H9 (cell line): ENCODE results near the gene BBIP1. TPM values are rescaled to one million over a fixed set of nuclear protein-coding genes. Genes with fewer than 3 reads are reported as not detected.

Experiments
- DNase-seq: peaks from one replicate; pipeline ENCODE4 v3.0.0-alpha.2; 2017
- H2AFZ ChIP-seq: one replicate; pipeline ENCODE4 v1.6.1; 2013; ENCODE audit warnings: mild to moderate bottlenecking, low read length, control low read depth, moderate library complexity
- H2AK5ac ChIP-seq: 2 replicates; pipeline ENCODE4 v1.6.1; 2013; ENCODE audit warnings: low read length, control low read depth, mixed read lengths; ENCODE audit not compliant: insufficient read length
- H2BK120ac ChIP-seq: one replicate; pipeline ENCODE4 v1.6.1; 2013; ENCODE audit warnings: low read depth, mild to moderate bottlenecking, low read length, control low read depth, inconsistent platforms; ENCODE audit not compliant: poor library complexity, severe bottlenecking
- H2BK12ac ChIP-seq: 2 replicates; pipeline ENCODE4 v1.6.1; 2013; ENCODE audit warnings: low read length, control low read depth, mixed read lengths, low read depth; ENCODE audit not compliant: insufficient read length
- H2BK15ac ChIP-seq: 2 replicates; pipeline ENCODE4 v1.6.1; 2013; ENCODE audit warnings: low read depth, low read length, control low read depth
- H2BK20ac ChIP-seq: one replicate; pipeline ENCODE4 v1.6.1; 2013; ENCODE audit warnings: low read depth, mild to moderate bottlenecking, low read length, control low read depth, inconsistent platforms; ENCODE audit not compliant: poor library complexity, severe bottlenecking
- H2BK5ac ChIP-seq: 2 replicates; pipeline ENCODE4 v1.6.1; 2013; ENCODE audit warnings: low read length, control low read depth, mixed read lengths; ENCODE audit not compliant: insufficient read length
- H3K14ac ChIP-seq: 2 replicates; pipeline ENCODE4 v1.6.1; 2013; ENCODE audit warnings: low read length, control low read depth; ENCODE audit not compliant: insufficient read depth
- H3K18ac ChIP-seq: 2 replicates; pipeline ENCODE4 v1.6.1; 2013; ENCODE audit warnings: low read depth, mild to moderate bottlenecking, mixed read lengths, low read length, control low read depth; ENCODE audit not compliant: insufficient read length
- H3K23ac ChIP-seq: 2 replicates; pipeline ENCODE4 v1.6.1; 2013; ENCODE audit warnings: low read length, control low read depth, mixed read lengths, low read depth; ENCODE audit not compliant: insufficient read length
- H3K23me2 ChIP-seq: 2 replicates; pipeline ENCODE4 v1.6.1; 2013; ENCODE audit warnings: low read depth, mild to moderate bottlenecking, mixed read lengths, low read length, control low read depth; ENCODE audit not compliant: insufficient read length, poor library complexity, severe bottlenecking
- H3K27ac ChIP-seq: 2 replicates; pipeline ENCODE4 v1.5.1; 2013; ENCODE audit warnings: low read length, control low read depth, mixed read lengths, low read depth; ENCODE audit not compliant: insufficient read length
- H3K27me3 ChIP-seq: 2 replicates; pipeline ENCODE4 v1.6.1; 2013; ENCODE audit warnings: low read length, control low read depth, inconsistent platforms; ENCODE audit not compliant: insufficient read depth
- H3K4ac ChIP-seq: 2 replicates; pipeline ENCODE4 v1.6.1; 2013; ENCODE audit warnings: low read depth, mild to moderate bottlenecking, control low read depth, inconsistent platforms, low read length, moderate library complexity
- H3K4me1 ChIP-seq: 2 replicates; pipeline ENCODE4 v1.6.1; 2013; ENCODE audit warnings: low read length, control low read depth, inconsistent platforms; ENCODE audit not compliant: insufficient read depth
- H3K4me2 ChIP-seq: 2 replicates; pipeline ENCODE4 v1.6.1; 2013; ENCODE audit warnings: low read length, control low read depth, mixed read lengths; ENCODE audit not compliant: insufficient read length, insufficient read depth
- H3K56ac ChIP-seq: 2 replicates; pipeline ENCODE4 v1.6.1; 2013; ENCODE audit warnings: low read depth, mild to moderate bottlenecking, mixed read lengths, low read length, control low read depth; ENCODE audit not compliant: insufficient read length
- H3K79me1 ChIP-seq: 2 replicates; pipeline ENCODE4 v1.6.1; 2013; ENCODE audit warnings: low read depth, mild to moderate bottlenecking, moderate library complexity, low read length, control low read depth, inconsistent platforms; ENCODE audit not compliant: insufficient read depth, poor library complexity, severe bottlenecking
- H3K79me2 ChIP-seq: 2 replicates; pipeline ENCODE4 v1.6.1; 2013; ENCODE audit warnings: low read length, control low read depth, inconsistent platforms; ENCODE audit not compliant: insufficient read depth
- H3K9ac ChIP-seq: 2 replicates; pipeline ENCODE4 v1.6.1; 2013; ENCODE audit warnings: low read length, control low read depth, mixed read lengths; ENCODE audit not compliant: insufficient read length; ENCODE audit errors: extremely low read depth
- H3K9me3 ChIP-seq: one replicate; pipeline ENCODE4 v1.6.1; 2013; ENCODE audit warnings: low read depth, low read length, inconsistent platforms; ENCODE audit not compliant: control insufficient read depth
- H3T11ph ChIP-seq: one replicate; pipeline ENCODE4 v1.6.1; 2013; ENCODE audit warnings: mild to moderate bottlenecking, low read length, control low read depth, inconsistent platforms
- H4K20me1 ChIP-seq: one replicate; pipeline ENCODE4 v1.6.1; 2013; ENCODE audit not compliant: control insufficient read depth, insufficient read length, insufficient read depth
- H4K5ac ChIP-seq: 2 replicates; pipeline ENCODE4 v1.6.1; 2013; ENCODE audit warnings: low read depth, mild to moderate bottlenecking, mixed read lengths, low read length, control low read depth; ENCODE audit not compliant: insufficient read length
- H4K8ac ChIP-seq: replicated peaks from 2 replicates; pipeline ENCODE4 v1.6.1; 2013; ENCODE audit warnings: low read length, control low read depth, mixed read lengths, low read depth; ENCODE audit not compliant: insufficient read length
- H4K91ac ChIP-seq: 2 replicates; pipeline ENCODE4 v1.6.1; 2013; ENCODE audit warnings: low read depth, mild to moderate bottlenecking, moderate library complexity, mixed read lengths, low read length, control low read depth; ENCODE audit not compliant: insufficient read length
- H3K27ac Mint-ChIP-seq, 3 experiments: 2 replicates in 2 of 3; 3 replicates in 1 of 3; pipeline ENCODE4 v1.8.0; 2020 to 2021; ENCODE audit warnings: mixed read lengths in 3 of 3, mild to moderate bottlenecking in 1 of 3, moderate library complexity in 1 of 3
- H3K27me3 Mint-ChIP-seq: 2 replicates; pipeline ENCODE4 v1.8.0; 2021; ENCODE audit warnings: low read depth, mild to moderate bottlenecking, moderate library complexity, mixed read lengths
- H3K36me3 Mint-ChIP-seq, 3 experiments: 2 replicates in 2 of 3; 3 replicates in 1 of 3; pipeline ENCODE4 v1.8.0; 2020 to 2021; ENCODE audit warnings: low read depth in 3 of 3, mixed read lengths in 3 of 3; ENCODE audit not compliant: insufficient read depth in 1 of 3
- H3K4me1 Mint-ChIP-seq, 2 experiments: 2 replicates each; pipeline ENCODE4 v1.8.0; 2020; ENCODE audit warnings: mixed read lengths in 2 of 2
- H3K4me3 Mint-ChIP-seq, 2 experiments: 2 replicates in 1 of 2; 3 replicates in 1 of 2; pipeline ENCODE4 v1.8.0; 2020 to 2021; ENCODE audit warnings: mild to moderate bottlenecking in 2 of 2, mixed read lengths in 2 of 2, moderate library complexity in 1 of 2
- H3K9me3 Mint-ChIP-seq, 2 experiments: 2 replicates in 1 of 2; 3 replicates in 1 of 2; pipeline ENCODE4 v1.8.0; 2020; ENCODE audit warnings: mild to moderate bottlenecking in 2 of 2, mixed read lengths in 2 of 2, moderate library complexity in 1 of 2
- WGBS: extraction: QIAGEN DNeasy Blood & Tissue Kit; methylation state at CpG from one replicate; pipeline ENCODE4 v1.1.7; 2013; ENCODE audit warnings: missing lambda C conversion rate, low lambda C conversion rate, mixed read lengths; ENCODE audit not compliant: insufficient read length; ENCODE audit errors: extremely low coverage; 5-methylcytosine and 5-hydroxymethylcytosine counted together
- total RNA-seq: library from RNA; stranded (reverse); gene quantifications from 2 replicates; pipeline ENCODE4 v1.2.1, GENCODE V29; 2021
- TF ChIP-seq, protein P1 (sequence below): fragments of 200-600 bp; sonication (generic); conservative IDR thresholded peaks from 3 replicates; pipeline ENCODE4 v1.8.0; 2021; ENCODE audit warnings: antibody characterized with exemption, mild to moderate bottlenecking

The BBIP1 gene
- total RNA-seq, 1 experiment from 2014 or later, result 18.8 TPM

DNA sequence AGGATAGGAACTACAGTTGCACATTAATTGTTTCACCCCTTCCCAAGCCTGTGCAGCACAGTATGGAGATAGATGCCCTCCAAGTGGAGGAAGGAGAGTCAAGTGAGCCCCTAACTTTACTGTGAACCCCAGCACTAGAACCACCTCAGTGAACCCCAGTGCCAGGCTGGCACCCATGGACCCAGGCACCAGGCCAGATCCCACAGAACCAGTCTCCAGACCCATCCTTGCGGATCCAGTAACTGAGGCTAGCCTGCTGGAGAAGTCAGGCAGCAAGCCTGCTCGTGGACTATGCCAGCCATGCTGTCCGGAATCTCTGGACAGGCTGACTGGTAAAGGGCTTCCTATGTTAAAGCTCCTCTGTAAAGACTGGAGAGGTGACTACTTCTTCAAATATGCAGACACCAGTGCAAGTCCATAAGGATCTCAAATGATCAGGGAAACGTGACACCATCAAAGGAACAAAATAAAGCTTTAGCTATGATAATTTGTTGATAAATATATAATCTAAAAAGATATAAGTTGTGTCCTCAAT lies 28.1 kb upstream of the BBIP1 start:
- Histone ChIP-seq H3K9ac (no peak overlapping the region), H3K27ac (no peak overlapping the region), H4K5ac (no peak overlapping the region), H4K20me1 (no peaks in the 10 kb centered on the region), H2BK12ac (no peak overlapping the region), H3K27me3 (no peaks in the 10 kb centered on the region), H3K4me1 (peaks cover 5% of the 10 kb centered on the region), H2BK5ac (no peak overlapping the region), H3K79me2 (no peaks in the 10 kb centered on the region; the same call in 1 of the 2 replicates), H3K79me1 (no peaks in the 10 kb centered on the region), H2BK120ac (no peak overlapping the region), H2AK5ac (no peak overlapping the region), H3K9me3 (no peaks in the 10 kb centered on the region), H3T11ph (no peak overlapping the region), H3K56ac (no peak overlapping the region), H2AFZ (no peak overlapping the region), H3K23ac (no peak overlapping the region), H3K4me2 (no peak overlapping the region), H3K14ac (no peak overlapping the region), H3K4ac (no peak overlapping the region), H4K8ac (no peak overlapping the region), H4K91ac (no peak overlapping the region), H3K18ac (no peak overlapping the region), H2BK15ac (no peak overlapping the region), H3K23me2 (no peaks in the 10 kb centered on the region), H2BK20ac (no peak overlapping the region)
- Mint-ChIP-seq H3K9me3 (no peaks in the 10 kb centered on the region; a peak in 1 of 5 replicates), H3K4me3 (no peak overlapping the region), H3K4me1 (peaks cover 21 to 29% of the 10 kb centered on the region in 2 experiments), H3K27me3 (no peaks in the 10 kb centered on the region), H3K36me3 (peaks cover 2 to 5% (median 5%) of the 10 kb centered on the region in 3 experiments; a peak in 4 of 7 replicates), H3K27ac (peak overlapping the region in 1 of 3 experiments; percentile 78; a peak in 2 of 7 replicates)
- no peak for DNase-seq
- WGBS, result no CpG with 5 or more reads among the region's 4 CpGs
- TF ChIP-seq, protein P1, sequence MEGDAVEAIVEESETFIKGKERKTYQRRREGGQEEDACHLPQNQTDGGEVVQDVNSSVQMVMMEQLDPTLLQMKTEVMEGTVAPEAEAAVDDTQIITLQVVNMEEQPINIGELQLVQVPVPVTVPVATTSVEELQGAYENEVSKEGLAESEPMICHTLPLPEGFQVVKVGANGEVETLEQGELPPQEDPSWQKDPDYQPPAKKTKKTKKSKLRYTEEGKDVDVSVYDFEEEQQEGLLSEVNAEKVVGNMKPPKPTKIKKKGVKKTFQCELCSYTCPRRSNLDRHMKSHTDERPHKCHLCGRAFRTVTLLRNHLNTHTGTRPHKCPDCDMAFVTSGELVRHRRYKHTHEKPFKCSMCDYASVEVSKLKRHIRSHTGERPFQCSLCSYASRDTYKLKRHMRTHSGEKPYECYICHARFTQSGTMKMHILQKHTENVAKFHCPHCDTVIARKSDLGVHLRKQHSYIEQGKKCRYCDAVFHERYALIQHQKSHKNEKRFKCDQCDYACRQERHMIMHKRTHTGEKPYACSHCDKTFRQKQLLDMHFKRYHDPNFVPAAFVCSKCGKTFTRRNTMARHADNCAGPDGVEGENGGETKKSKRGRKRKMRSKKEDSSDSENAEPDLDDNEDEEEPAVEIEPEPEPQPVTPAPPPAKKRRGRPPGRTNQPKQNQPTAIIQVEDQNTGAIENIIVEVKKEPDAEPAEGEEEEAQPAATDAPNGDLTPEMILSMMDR, result no peak
